WTC11 (cell line): ENCODE measurements around the gene AIFM1. TPM values are rescaled to one million over a fixed set of nuclear protein-coding genes. Genes with fewer than 3 reads are reported as not detected.

Experiments used
- ATAC-seq: fragments of 200-7000 bp; cut with Tn5 transposase; 2 replicates; pipeline ENCODE4 v1.10.0; 2021; ENCODE audit warnings: mild to moderate bottlenecking, moderate library complexity
- CTCF ChIA-PET: fragments of 300-600 bp; sonication (Branson Sonifier 250); formaldehyde crosslinking; loops from one replicate; lab custom pipeline; 2021; ENCODE audit warnings: antibody characterized with exemption; lab: Charles Lee
- POLR2A ChIA-PET: fragments of 350-600 bp; sonication (Branson Sonifier 250); formaldehyde crosslinking; loops from one replicate; lab custom pipeline; 2021; ENCODE audit warnings: antibody characterized with exemption; lab: Charles Lee
- DNase-seq: peaks from one replicate; pipeline ENCODE4 v3.0.0; 2021; ENCODE audit warnings: low spot score
- H3K27ac Mint-ChIP-seq: 2 replicates; pipeline ENCODE4 v1.8.0; 2021; ENCODE audit warnings: mixed read lengths
- H3K27me3 Mint-ChIP-seq: 2 replicates; pipeline ENCODE4 v1.8.0; 2021; ENCODE audit warnings: low read depth, mild to moderate bottlenecking, moderate library complexity, mixed read lengths
- H3K36me3 Mint-ChIP-seq: 2 replicates; pipeline ENCODE4 v1.8.0; 2021; ENCODE audit warnings: mixed read lengths
- H3K4me1 Mint-ChIP-seq: 2 replicates; pipeline ENCODE4 v1.8.0; 2022; ENCODE audit warnings: mixed read lengths
- H3K4me3 Mint-ChIP-seq: 2 replicates; pipeline ENCODE4 v1.8.0; 2021; ENCODE audit warnings: mild to moderate bottlenecking, moderate library complexity, mixed read lengths
- H3K9me3 Mint-ChIP-seq: 2 replicates; pipeline ENCODE4 v1.8.0; 2021; ENCODE audit warnings: mixed read lengths
- CREM ChIP-seq: sonication (generic); formaldehyde crosslinking; IDR thresholded peaks from 2 replicates; pipeline ENCODE4 v1.8.1; 2022; ENCODE audit warnings: mild to moderate bottlenecking, missing genetic modification reagents, moderate library complexity
- PRDM15 ChIP-seq: sonication (generic); formaldehyde crosslinking; IDR thresholded peaks from 2 replicates; pipeline ENCODE4 v1.8.0; 2022; ENCODE audit warnings: missing genetic modification reagents
- SMAD4 ChIP-seq: sonication (generic); formaldehyde crosslinking; IDR thresholded peaks from 2 replicates; pipeline ENCODE4 v1.8.0; 2022; ENCODE audit warnings: mild to moderate bottlenecking, missing genetic modification reagents
- TEAD4 ChIP-seq: sonication (generic); formaldehyde crosslinking; IDR thresholded peaks from 2 replicates; pipeline ENCODE4 v1.8.0; 2022; ENCODE audit warnings: mild to moderate bottlenecking, missing genetic modification reagents
- USF2 ChIP-seq: sonication (generic); formaldehyde crosslinking; IDR thresholded peaks from 2 replicates; pipeline ENCODE4 v1.8.1; 2023; ENCODE audit warnings: mild to moderate bottlenecking, missing genetic modification reagents, moderate library complexity
- ZBTB43 ChIP-seq: sonication (generic); formaldehyde crosslinking; IDR thresholded peaks from 2 replicates; pipeline ENCODE4 v1.8.1; 2023; ENCODE audit warnings: mild to moderate bottlenecking, missing genetic modification reagents
- ZNF232 ChIP-seq: sonication (generic); formaldehyde crosslinking; IDR thresholded peaks from 2 replicates; pipeline ENCODE4 v1.8.0; 2022; ENCODE audit warnings: mild to moderate bottlenecking, missing genetic modification reagents
- ZNF425 ChIP-seq: fragments of 250-450 bp; sonication (Bioruptor Pico); conservative IDR thresholded peaks from 2 replicates; pipeline ENCODE4 v1.9.0; 2021; ENCODE audit warnings: mild to moderate bottlenecking
- total RNA-seq: library from RNA; stranded (reverse); gene quantifications from 3 replicates; pipeline ENCODE4 v1.2.3, GENCODE V29; 2021
- TF ChIP-seq, protein P1 (sequence below): sonication (generic); formaldehyde crosslinking; IDR thresholded peaks from 2 replicates; pipeline ENCODE4 v1.8.1; 2023; ENCODE audit warnings: mild to moderate bottlenecking, missing genetic modification reagents, borderline replicate concordance
- TF ChIP-seq, protein P2 (sequence below): fragments of 250-450 bp; sonication (Bioruptor Pico); IDR thresholded peaks from 2 replicates; pipeline ENCODE4 v1.9.0; 2021; ENCODE audit warnings: mild to moderate bottlenecking, borderline replicate concordance
- TF ChIP-seq, protein P3 (sequence below): sonication (generic); formaldehyde crosslinking; IDR thresholded peaks from 2 replicates; pipeline ENCODE4 v1.8.1; 2022; ENCODE audit warnings: missing genetic modification reagents, borderline replicate concordance
- TF ChIP-seq, protein P4 (sequence below): sonication (generic); formaldehyde crosslinking; IDR thresholded peaks from 2 replicates; pipeline ENCODE4 v1.8.1; 2022; ENCODE audit warnings: low read depth, mild to moderate bottlenecking, moderate library complexity, missing genetic modification reagents, borderline replicate concordance
- TF ChIP-seq, protein P5 (sequence below): sonication (generic); formaldehyde crosslinking; IDR thresholded peaks from 2 replicates; pipeline ENCODE4 v1.8.0; 2023; ENCODE audit warnings: mild to moderate bottlenecking, missing genetic modification reagents

The AIFM1 gene
- total RNA-seq, 1 experiment from 2014 or later, result 53.5 TPM

- ChIA-PET POLR2A (interaction anchor here (0.6 kb wide), 1 partner anchor 239 kb away, joined by 3 read pairs; the partner anchor contains the start of gene ZDHHC9), CTCF (interaction anchor here (1.3 kb wide), 1 partner anchor 23 kb away, joined by 4 read pairs; no protein-coding TSS in a partner anchor)
- DNase-seq, result peak; percentile 11
- H3K27me3 Mint-ChIP-seq, result no peaks in the 10 kb centered on the region
- no peak overlapping the region for H3K27ac Mint-ChIP-seq
- peaks cover 20% of the 10 kb centered on the region for H3K4me1 Mint-ChIP-seq
- no peaks in the 10 kb centered on the region for H3K9me3 Mint-ChIP-seq
- ATAC-seq, result peak; percentile 57
- H3K36me3 Mint-ChIP-seq, result no peaks in the 10 kb centered on the region
- H3K4me3 Mint-ChIP-seq, result no peak overlapping the region
- TF ChIP-seq, protein P1, sequence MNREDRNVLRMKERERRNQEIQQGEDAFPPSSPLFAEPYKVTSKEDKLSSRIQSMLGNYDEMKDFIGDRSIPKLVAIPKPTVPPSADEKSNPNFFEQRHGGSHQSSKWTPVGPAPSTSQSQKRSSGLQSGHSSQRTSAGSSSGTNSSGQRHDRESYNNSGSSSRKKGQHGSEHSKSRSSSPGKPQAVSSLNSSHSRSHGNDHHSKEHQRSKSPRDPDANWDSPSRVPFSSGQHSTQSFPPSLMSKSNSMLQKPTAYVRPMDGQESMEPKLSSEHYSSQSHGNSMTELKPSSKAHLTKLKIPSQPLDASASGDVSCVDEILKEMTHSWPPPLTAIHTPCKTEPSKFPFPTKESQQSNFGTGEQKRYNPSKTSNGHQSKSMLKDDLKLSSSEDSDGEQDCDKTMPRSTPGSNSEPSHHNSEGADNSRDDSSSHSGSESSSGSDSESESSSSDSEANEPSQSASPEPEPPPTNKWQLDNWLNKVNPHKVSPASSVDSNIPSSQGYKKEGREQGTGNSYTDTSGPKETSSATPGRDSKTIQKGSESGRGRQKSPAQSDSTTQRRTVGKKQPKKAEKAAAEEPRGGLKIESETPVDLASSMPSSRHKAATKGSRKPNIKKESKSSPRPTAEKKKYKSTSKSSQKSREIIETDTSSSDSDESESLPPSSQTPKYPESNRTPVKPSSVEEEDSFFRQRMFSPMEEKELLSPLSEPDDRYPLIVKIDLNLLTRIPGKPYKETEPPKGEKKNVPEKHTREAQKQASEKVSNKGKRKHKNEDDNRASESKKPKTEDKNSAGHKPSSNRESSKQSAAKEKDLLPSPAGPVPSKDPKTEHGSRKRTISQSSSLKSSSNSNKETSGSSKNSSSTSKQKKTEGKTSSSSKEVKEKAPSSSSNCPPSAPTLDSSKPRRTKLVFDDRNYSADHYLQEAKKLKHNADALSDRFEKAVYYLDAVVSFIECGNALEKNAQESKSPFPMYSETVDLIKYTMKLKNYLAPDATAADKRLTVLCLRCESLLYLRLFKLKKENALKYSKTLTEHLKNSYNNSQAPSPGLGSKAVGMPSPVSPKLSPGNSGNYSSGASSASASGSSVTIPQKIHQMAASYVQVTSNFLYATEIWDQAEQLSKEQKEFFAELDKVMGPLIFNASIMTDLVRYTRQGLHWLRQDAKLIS (CRISPR knock-in tag), result no peak
- TF ChIP-seq ZNF425 (CRISPR knock-in tag) (no peak), ZBTB43 (CRISPR knock-in tag) (no peak), PRDM15 (CRISPR knock-in tag) (no peak), SMAD4 (CRISPR knock-in tag) (no peak), CREM (CRISPR knock-in tag) (no peak), ZNF232 (CRISPR knock-in tag) (no peak), TEAD4 (CRISPR knock-in tag) (no peak), USF2 (no peak)
- TF ChIP-seq, protein P2, sequence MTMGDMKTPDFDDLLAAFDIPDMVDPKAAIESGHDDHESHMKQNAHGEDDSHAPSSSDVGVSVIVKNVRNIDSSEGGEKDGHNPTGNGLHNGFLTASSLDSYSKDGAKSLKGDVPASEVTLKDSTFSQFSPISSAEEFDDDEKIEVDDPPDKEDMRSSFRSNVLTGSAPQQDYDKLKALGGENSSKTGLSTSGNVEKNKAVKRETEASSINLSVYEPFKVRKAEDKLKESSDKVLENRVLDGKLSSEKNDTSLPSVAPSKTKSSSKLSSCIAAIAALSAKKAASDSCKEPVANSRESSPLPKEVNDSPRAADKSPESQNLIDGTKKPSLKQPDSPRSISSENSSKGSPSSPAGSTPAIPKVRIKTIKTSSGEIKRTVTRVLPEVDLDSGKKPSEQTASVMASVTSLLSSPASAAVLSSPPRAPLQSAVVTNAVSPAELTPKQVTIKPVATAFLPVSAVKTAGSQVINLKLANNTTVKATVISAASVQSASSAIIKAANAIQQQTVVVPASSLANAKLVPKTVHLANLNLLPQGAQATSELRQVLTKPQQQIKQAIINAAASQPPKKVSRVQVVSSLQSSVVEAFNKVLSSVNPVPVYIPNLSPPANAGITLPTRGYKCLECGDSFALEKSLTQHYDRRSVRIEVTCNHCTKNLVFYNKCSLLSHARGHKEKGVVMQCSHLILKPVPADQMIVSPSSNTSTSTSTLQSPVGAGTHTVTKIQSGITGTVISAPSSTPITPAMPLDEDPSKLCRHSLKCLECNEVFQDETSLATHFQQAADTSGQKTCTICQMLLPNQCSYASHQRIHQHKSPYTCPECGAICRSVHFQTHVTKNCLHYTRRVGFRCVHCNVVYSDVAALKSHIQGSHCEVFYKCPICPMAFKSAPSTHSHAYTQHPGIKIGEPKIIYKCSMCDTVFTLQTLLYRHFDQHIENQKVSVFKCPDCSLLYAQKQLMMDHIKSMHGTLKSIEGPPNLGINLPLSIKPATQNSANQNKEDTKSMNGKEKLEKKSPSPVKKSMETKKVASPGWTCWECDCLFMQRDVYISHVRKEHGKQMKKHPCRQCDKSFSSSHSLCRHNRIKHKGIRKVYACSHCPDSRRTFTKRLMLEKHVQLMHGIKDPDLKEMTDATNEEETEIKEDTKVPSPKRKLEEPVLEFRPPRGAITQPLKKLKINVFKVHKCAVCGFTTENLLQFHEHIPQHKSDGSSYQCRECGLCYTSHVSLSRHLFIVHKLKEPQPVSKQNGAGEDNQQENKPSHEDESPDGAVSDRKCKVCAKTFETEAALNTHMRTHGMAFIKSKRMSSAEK (CRISPR knock-in tag), result no peak
- TF ChIP-seq, protein P3, sequence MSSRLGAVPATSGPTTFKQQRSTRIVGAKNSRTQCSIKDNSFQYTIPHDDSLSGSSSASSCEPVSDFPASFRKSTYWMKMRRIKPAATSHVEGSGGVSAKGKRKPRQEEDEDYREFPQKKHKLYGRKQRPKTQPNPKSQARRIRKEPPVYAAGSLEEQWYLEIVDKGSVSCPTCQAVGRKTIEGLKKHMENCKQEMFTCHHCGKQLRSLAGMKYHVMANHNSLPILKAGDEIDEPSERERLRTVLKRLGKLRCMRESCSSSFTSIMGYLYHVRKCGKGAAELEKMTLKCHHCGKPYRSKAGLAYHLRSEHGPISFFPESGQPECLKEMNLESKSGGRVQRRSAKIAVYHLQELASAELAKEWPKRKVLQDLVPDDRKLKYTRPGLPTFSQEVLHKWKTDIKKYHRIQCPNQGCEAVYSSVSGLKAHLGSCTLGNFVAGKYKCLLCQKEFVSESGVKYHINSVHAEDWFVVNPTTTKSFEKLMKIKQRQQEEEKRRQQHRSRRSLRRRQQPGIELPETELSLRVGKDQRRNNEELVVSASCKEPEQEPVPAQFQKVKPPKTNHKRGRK (CRISPR knock-in tag), result no peak
- TF ChIP-seq, protein P4, sequence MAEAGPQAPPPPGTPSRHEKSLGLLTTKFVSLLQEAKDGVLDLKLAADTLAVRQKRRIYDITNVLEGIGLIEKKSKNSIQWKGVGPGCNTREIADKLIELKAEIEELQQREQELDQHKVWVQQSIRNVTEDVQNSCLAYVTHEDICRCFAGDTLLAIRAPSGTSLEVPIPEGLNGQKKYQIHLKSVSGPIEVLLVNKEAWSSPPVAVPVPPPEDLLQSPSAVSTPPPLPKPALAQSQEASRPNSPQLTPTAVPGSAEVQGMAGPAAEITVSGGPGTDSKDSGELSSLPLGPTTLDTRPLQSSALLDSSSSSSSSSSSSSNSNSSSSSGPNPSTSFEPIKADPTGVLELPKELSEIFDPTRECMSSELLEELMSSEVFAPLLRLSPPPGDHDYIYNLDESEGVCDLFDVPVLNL, result no peak
- TF ChIP-seq, protein P5, sequence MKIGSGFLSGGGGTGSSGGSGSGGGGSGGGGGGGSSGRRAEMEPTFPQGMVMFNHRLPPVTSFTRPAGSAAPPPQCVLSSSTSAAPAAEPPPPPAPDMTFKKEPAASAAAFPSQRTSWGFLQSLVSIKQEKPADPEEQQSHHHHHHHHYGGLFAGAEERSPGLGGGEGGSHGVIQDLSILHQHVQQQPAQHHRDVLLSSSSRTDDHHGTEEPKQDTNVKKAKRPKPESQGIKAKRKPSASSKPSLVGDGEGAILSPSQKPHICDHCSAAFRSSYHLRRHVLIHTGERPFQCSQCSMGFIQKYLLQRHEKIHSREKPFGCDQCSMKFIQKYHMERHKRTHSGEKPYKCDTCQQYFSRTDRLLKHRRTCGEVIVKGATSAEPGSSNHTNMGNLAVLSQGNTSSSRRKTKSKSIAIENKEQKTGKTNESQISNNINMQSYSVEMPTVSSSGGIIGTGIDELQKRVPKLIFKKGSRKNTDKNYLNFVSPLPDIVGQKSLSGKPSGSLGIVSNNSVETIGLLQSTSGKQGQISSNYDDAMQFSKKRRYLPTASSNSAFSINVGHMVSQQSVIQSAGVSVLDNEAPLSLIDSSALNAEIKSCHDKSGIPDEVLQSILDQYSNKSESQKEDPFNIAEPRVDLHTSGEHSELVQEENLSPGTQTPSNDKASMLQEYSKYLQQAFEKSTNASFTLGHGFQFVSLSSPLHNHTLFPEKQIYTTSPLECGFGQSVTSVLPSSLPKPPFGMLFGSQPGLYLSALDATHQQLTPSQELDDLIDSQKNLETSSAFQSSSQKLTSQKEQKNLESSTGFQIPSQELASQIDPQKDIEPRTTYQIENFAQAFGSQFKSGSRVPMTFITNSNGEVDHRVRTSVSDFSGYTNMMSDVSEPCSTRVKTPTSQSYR (CRISPR knock-in tag), result no peak
These were observed 82.5 kb downstream of the AIFM1 start for GRCh38 chrX:130083107-130083490.
